HG03108 (cell line): ENCODE results near the gene CDC40.
"Not testable (repeated sequence)": the region's sequence is repeated elsewhere in the genome, so short reads cannot be mapped to it uniquely, and the experiment has no call there.

Experiments
- ATAC-seq: cut with Tn5 transposase; IDR thresholded peaks from one replicate; pipeline ENCODE4 v1.9.1; 2021; ENCODE audit warnings: moderate library complexity; ENCODE audit not compliant: unreplicated experiment

The CDC40 gene

DNA sequence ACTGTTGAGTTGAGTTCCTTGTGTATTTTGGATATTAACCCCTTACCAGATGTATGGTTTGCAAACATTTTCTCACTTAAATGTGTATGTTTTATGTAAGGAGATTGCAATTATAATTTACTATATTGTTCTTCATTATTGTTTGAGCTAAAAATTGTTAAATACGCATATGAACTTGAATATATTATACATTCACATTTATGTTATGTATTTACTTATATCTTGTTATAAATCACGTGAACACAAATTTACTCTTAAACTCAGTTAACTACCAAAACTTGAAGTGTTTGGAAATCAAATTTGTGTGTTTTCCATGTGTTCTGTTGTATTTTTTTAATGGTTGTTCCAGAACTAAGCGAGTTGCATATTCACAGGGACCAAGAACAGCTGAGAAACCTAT is 18.3 kb downstream of the CDC40 start:
- ATAC-seq = no peak

DNA sequence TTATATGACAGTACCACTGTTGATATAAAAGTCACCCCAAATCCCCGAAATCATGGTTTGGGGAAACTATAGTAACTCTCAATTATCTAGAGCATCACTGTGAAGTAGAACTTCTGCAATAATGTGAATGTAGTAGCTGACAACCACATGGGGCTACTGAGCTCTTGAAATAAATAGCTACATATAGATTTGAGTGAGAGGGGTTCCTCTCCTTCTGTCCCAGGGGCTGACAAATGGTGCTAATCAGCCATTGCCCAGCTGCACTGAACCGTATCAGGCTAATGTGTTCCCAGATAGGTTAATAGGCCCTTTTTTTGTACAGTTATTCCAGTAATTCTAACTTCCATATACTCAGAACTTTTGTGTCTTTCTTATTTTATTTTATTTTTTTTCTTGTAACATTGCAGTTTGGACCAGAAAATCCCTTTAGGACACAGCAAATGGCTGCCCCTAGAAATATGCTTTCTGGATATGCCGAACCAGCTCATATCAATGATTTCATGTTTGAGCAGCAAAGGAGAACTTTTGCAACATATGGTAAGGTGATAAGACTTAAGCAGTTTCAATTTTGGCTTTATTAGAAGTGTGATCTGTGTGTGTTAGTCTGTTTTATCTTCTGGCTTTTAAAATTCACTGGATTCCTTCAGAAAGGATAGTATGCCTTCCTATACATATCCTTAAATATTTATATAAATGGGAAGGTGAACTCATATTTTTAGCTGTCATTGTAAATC is 21.1 kb downstream of the CDC40 start:
- no peak for ATAC-seq

DNA sequence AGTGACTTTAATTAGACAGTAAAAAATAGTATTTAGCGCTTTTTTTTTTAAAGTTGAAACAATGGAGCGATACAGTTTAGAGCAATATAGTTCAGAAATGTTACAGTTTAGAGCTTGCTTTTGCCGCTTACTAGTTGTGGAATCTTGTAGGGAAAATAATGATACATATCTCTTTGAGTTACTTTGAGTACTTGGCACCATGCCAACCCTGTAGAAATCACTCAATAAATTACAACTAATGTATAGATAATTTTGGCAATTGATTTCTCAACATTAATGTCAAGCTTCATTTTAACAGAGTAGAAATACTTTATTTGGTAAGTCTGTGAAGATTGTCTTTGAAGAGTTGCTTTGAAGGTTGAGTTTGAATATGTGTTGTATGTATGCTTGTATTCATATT is 27.4 kb downstream of the CDC40 start:
- ATAC-seq = no peak

DNA sequence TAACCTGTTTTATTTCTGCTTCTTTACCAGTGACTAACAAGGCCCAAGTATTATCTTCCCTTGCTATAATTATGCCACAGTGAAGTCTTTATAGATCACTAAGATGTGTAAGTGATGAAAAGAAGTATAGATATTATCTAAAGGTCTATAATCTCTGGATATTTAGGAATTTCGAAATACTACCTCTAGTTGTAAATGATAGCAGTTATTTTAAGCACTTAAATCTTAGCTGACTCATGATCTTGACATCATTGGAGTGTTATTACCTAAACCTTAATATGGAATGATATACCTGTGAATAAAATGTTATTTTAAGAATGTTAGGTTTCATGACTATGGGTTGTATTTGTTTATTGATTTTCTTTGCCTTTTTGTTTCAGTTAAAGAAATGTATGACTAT is 31.5 kb downstream of the CDC40 start:
- no peak for ATAC-seq

DNA sequence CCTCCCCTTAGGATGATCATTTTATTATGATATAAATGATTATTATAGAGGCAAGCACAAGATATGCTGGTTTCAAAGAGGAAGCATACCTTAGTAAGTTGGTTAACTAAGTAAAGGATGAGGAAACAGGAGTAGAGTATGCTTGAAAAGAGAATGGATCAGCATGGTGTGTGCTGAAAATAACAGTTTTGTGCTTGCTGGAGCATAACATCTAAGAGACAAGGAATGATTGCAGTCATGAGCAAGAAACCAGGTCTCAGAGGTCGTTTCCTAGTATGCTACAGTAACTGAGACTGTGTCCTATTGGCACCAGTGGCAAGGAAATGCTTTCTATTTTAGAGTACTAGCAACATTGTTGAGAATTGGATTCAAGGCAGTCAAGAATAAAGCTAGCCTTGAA is 34.1 kb downstream of the CDC40 start:
- no peak for ATAC-seq

DNA sequence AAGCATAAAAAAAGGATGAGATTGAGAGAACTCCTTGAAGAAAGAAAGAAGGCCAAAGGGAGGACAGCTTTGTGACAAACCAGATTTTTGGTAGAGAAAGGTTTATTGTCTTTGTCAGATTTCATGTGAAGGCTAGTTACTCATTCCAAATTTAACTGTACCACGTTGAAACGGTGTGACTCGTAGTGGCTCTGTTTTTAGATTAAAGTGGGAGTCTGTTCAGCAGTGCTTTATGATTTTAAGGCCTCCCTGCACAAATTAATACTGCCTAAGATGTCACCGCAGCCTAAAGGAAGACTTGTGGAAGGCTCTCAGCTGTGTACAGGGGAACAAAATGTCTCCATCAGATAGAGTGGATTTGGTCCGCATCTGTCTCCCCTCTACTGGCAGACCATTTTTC is 35.9 kb downstream of the CDC40 start:
- ATAC-seq = no peak

DNA sequence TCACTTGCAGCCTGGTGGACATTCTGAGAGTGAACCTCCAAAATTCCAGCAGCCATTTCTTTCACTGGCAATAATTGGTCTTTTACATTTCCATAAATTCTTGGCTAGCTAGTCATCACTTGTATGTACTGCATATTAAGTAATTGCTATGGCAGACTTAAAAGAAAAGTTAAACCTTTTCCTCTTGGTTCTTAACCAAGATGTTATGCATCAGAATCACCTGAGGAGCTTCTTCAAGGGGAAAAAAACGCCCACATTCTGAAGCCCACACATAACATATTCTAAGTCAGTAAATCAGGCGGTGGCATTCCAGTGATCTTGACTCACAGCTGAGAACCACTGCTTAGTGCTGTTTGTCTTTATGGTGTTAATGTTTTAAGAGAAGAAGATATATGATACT is 37.0 kb downstream of the CDC40 start:
- ATAC-seq = no peak

DNA sequence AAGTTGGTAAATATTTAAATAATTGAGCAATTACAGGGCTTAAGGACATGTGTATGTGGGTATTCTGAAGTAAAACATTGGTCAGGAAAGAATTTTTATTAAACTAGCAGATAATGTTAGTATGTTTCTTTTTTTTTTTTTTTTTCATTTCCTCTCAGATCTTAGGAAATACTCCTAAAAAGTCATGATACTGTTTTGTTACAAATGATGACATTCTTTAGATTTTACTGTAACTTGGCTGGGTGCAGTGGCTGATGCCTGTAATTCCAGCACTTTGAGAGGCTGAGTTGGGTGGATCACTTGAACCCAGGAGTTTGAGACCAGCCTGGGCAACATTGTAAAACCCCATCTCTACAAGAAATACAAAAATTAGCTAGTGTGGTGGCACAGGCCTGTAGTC is 41.5 kb downstream of the CDC40 start:
- ATAC-seq = no peak

DNA sequence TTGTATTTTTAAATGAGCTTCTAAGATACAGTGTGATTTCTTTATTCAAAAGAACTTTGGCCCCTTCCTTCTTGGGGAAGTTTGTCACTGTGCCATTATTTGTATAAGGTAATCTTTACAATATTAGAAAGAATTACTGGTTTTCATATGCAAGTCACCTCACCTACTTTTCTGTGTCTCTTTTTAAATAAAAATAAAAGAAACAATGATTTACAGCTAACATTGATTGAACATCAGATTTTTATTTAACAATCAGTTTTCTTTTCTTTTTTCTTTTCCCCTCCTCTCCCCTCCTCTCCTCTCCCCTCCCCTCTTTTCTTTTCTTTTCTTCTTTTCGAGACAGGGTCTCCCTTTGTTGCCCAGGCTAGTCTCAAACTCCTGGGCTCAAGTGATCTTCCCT is 46.0 kb downstream of the CDC40 start:
- ATAC-seq = no peak

DNA sequence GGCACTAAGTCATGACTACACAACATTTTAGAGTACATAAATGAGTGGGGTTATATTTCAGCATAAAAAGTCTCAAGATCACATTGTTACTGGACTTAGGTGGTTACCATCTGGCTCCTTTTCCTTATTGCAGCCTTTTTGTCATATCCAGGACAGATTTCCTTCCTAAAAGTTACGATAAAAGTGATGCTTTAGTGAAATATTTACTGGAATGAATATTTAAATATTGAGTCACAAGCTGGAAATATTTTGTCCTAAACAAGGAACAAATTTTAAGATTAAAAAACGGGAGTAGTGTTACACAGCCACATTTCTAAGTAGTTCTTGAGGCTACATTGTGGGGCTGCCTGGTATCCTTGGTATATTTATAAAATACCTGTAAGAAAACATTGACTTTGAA is 52.2 kb downstream of the CDC40 start:
- ATAC-seq = no peak

DNA sequence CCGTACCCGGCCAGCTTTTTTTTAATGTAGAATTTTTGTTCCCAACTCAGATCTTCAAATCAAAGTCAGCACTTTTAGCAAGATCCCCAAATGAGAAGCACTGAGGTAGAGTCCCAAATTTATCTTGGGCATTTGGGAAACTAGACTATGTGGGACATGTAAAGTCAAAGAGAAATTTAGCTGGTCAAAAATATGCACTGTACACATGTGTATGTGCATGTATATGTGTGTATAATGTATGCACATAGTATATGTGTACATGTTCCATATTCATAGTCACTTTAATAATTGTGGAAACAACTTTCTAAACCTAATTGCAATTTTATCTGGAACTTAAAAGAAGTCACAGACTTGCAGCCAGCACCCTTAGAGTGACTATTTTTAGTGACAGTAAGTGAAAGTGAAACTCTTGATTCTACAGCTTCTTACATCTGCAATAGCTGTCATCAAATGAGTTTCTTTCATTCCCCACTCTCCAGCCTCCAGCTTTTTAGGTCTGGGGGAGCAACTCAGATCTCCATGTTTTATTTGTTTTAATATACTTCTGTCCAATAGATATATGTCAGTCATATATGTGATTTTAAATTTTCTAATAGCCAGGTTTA is 53.6 kb downstream of the CDC40 start:
- ATAC-seq = peak; percentile 95

DNA sequence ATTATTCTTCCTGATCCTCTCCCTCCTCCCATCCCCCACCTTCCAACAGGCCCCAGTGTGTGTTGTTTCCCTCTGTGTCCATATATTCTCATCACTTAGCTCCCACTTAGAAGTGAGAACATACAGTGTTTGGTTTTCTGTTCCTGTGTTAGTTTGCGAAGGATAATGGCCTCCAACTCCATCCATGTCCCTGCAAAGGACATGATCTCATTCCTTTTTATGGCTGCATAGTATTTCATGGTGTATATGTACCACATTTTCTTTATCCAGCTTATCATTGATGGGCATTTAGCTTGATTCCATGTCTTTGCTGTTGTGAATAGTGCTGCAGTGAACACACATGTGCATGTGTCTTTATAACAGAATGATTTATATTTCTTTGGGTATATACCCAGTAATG is 55.8 kb downstream of the CDC40 start:
- not testable (repeated sequence) for ATAC-seq

DNA sequence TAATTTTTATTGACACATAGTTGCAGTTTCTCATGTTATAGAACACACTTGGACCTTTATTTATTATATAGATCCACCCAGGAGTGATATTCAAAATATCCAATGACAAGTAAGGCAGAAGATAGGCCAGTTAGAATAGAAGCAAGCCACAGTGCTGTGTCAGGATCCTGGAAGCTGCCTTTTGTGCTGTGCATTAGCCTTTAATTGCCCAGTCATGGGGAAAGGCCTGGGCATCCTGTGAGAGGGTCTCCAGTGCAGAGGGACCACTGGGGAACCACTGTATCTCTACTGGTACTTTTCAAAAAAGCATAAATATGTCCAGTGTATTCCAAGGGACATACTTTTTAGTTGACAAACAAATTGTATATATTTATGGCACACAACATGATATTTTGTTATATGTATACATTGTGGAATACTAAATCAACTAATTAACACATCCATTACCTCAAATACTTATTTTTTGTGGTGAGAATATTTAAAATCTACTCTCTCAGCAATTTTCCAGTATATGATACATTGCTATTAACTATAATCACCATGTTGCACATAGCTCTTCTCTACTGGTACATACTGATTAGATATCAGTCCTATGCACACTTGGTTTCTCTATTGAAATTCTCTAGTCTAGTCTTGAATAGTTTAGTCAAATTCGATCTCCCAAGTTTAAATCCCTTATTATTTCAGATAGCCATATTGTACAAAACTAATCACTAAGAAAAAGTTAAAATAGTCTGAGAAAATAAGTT is 59.5 kb downstream of the CDC40 start:
- no peak for ATAC-seq

DNA sequence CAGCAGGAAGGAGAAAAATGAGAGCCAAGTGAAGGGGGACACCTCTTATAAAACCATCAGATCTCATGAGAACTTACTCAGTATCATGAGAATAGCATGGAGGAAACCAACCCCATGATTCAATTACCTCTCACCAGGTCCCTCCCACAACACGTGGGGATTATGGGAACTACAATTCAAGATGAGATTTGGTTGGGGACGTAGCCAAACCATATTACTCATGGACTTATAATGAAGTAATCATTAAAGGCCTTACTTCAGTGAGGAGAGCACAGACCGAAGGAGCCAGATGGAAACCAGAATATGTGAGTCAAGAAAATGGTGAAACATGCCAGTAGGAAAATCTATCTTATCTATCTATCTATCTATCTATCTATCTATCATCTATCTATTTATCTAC is 64.4 kb downstream of the CDC40 start:
- not testable (repeated sequence) for ATAC-seq

DNA sequence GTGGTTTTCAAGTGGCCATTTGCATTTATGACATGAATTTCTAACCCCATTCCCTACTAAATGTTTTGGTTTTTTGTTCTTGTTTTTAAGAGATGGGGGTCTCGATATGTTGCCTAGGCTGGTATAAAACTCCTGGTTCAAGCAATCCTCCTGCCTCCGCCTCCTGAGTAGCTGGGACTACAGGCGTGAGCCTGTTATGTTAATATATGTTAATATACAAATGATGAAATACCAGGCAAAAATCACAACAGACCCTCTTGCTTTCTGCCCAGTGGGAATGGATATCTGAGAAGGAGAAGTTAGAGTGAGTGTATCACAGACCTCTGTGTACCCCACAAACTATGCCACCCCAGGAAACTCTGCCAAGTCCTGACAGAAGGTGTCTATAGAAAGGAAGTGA is 66.2 kb downstream of the CDC40 start:
- ATAC-seq = no peak

DNA sequence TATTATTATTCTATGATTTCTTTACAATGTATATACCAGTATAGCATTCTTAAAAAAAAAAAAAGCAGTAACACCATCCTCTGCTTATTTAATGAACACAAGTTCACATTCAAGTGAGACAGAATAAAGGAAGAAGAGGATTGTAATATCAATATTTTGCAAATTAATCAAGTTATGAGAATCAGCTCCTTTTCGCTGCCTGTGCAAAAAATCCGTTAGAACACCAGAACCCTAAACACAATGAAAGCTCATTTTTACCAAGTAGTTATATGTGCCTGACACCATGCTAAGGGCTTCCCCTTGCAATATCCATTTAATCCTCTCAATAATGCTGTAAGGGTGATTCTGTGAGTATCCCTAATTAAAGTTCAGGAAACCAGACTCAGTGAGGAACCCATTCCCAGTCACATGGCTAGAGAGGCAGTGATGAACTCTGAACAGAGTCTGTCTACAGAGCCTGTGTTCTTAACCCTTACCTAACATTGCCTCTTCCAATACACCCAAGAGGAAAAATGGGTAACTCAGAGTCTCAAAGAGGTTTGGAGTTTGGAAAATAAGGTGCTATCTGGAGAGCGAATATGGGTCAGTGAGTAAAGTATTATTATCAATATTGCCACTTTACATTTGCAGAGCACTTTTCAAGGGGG is 66.8 kb downstream of the CDC40 start:
- ATAC-seq = no peak

DNA sequence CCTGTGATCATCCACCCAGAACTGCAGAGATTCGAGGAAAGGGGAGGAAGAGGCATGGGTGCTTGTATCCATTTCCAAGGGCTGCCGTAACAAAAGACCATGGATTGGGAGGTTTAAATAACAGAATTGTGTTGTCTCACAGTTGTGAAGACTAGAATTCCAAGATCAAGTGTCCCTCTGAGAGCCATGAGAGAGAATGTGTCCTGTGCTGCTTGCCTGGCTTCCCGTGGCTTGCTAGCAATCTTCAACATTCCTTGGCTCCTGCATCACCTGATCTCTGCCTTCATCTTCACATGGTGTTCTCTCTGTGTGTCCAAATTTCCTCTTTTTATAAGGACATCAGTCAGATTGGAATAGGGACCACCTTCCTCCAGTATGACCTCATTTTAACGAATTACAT is 69.8 kb downstream of the CDC40 start:
- no peak for ATAC-seq

DNA sequence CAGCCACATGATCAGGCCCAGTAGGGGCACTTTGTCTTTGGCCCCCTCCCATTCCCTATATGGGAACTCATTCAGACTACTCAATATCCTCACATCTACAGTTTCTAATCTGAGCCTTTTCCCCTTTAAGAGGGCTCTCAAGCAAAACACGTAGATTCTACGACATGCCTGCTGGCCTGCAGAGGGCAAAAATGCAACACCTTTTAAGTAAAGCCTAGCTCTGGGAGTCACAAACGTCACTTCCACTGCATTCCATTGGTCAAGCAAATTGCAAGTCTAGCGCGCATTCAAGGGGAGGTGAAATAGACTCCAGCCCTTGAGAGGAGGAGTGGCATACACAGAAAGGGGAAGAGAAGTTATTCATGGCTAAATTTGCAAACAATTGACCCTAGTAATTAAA is 70.6 kb downstream of the CDC40 start:
- no peak for ATAC-seq

DNA sequence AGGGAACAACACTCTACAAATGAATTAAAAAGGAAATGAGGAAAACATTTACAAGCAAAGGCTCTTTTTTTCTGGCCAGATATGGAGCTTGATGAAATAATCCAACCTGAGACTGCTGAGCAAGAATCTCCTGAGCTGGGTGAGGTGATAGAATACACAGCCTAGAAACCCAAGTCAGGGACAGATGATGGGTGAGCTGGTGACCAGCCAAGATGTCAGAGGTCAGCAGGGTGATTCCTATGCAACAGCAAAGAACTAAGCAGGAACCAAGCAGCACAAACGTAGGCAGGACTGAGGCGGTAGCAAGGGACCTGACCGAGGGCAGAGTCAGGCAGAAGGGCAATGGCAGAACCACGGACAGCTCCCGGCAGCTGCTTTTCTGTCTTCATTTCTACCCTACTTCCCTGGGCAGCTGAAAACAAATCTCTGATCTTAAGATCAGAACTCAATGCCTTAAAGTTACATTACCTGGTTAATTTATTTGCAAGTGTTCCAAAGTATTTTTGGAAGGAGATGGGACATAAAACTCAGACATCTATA is 75.1 kb downstream of the CDC40 start:
- no peak for ATAC-seq

DNA sequence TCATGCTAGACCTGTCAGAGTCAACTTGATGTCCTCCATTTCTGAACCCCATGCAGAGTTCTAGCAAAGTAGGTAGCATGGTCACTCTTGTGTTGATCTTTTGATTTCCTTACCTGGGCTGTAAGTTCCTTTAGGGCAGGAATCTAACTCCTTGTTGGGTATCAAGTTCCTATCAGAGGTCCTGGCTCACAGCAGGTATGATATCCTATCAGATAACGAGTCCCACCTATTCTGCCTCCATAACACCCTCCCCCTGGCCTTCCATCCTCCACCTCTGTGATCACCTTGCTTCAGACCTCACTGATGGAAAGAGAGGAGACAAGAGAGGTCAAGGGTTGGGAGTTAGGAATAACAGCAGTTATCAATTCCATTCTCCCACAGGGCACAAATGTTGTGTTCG is 76.1 kb downstream of the CDC40 start:
- no peak for ATAC-seq

DNA sequence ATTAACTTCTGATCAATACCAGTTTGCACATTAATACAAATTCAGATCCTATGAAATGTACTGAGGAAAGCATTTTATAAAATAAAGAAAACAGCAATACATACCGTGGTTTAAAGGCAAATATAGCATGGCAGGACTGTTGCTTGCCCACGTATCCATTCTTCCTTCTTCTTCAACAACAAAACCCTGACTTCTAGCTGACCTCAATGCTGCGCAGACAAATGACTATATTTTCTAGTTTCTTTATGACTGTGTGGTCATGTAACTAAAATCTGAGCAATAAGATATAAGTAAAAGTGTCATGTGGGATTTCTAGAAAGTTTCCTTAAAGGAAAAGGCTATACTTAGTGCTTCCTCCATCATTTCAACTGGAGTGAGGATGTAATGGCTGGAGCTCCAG is 85.0 kb downstream of the CDC40 start:
- no peak for ATAC-seq

DNA sequence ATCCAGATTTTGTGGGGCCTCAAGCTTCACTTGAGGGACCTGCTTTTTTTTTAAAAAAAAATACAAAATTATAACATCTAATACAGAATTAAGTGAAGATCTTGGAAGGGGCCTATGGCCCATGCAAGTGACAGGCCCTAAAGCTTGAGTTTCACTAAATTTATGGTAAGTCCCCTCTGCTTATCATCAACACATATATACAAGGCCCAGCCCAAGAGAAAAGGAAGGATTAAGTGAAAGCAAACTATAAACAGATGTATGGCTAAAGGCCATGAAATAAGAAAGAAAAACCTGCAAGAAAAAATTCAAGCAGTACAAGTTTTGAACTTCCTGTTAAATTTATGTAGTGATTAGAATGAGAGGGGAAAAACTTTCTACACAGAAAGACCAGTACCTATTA is 86.8 kb downstream of the CDC40 start:
- no peak for ATAC-seq
